ENCODE results near the gene KRTAP10-2. TPM values are rescaled to one million over a fixed set of nuclear protein-coding genes. Genes with fewer than 3 reads are reported as not detected.

Gene KRTAP10-2
- total RNA-seq, 1 donor from 2014 or later: not detected

DNA sequence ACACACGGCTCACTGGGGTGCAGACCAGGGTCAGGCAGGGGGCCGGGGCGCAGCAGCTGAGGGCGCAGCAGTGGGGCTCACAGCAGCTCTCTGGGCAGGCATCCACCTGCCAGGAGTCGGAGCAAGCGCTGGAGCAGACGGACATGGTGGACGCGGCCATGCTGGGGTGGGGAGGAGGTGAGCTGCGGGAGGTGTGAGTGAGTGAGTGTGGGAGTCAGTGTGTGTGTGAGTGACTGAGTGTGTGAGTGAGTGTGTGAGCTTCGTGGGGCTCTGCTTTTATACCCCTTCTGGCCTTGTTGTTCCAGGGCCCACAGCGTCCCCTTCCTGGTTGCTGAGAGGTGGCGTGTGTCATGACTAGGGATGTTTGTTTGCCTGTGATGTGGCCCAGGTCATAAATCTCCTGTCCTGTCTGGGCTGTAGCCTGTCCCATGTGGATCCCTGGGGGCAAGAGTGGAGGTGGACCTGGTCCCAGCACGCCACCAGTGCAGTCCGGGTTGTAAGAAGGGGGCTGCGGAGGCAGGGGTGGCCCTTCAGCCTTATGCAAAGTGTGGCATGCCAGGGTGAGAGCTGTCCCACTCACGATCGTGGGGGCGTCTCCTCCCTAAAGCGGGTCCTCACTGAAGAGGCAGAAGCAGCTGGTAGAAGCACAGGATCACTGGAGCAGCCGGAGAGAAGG is 11.2 kb downstream of the KRTAP10-2 start, which contains the start of gene KRTAP10-1:
Gene KRTAP10-1 (minus strand): TSS at position 205 of the 676 bp plus-strand sequence. CDS start 45 bp downstream, at position 160.
- no peak for DNase-seq (ENCODE audit: low read depth)

DNA sequence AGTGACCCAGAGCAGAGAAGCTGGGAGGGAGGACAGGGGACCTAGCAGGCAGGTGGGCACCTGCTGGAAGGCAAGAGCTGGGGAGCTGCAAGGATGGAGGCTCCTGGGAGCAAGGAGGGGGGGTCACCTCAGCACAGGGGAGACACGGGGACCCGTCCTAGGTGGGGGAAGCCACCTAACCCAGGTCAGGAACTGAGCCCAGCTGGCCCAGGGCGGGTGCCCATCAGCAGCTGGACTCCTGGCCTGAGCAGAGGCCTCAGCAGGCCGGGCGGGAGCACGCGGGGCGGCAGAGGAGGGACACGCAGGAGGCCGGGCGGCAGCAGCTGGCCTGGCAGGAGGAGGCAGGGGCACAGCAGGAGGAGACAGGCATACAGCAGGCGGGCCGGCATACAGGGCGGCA is 12.3 kb downstream of the KRTAP10-2 start:
- no peak for DNase-seq (ENCODE audit: low read depth)

GRCh38 chr21:44537930-44538911 is 13.1 kb downstream of the KRTAP10-2 start:
- DNase-seq (ENCODE audit: low read depth): no peak

DNA sequence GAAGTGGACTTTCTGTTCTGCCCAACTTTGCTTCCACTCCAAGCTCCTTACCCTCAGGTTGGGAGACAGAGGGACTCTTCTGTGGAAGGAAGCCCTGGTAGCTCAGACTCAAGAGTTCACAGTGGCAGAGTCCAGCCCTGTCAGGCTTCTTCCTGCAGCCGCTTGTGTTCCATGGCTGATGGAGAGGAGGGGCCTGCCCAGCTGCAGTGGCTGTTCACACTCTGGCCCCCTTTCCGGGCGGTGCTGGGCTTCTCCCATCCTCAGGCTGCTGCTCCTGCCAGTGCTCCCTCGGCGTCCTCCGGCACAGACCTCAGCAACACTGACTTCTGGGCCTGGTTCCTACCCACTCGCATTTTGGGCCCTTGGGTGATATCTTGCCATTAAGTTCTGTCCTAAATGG is 15.3 kb downstream of the KRTAP10-2 start:
- DNase-seq (ENCODE audit: low read depth): no peak

GRCh38 chr21:44534688-44535087 is 16.6 kb downstream of the KRTAP10-2 start:
- DNase-seq (ENCODE audit: low read depth): no peak

- no peak for DNase-seq (ENCODE audit: low read depth)
Measured at GRCh38 chr21:44533891-44534627, 17.2 kb downstream of the KRTAP10-2 start.

- DNase-seq (ENCODE audit: low read depth): no peak
Measured at GRCh38 chr21:44533121-44533890, 18.0 kb downstream of the KRTAP10-2 start.

DNA sequence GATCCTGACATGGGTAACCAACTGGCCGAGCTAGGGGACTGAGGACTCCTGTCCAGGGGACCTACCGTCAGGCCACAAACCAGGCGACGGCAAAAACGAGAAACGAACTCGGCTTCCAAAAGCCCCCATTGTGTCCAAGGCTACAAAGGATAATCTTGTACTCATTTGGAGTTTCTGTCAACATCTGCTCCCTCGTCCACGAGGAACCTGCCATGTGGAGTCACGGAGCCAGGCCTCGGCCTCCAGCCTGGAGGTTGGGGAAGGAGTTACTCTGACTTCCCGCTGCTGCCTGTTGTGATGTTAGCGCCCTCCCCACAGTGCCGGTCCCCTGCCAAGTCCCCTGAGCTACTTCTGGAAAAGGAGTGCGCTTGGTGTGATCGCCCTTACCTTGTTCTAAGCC is 18.6 kb downstream of the KRTAP10-2 start:
- DNase-seq (ENCODE audit: low read depth): no peak

DNA sequence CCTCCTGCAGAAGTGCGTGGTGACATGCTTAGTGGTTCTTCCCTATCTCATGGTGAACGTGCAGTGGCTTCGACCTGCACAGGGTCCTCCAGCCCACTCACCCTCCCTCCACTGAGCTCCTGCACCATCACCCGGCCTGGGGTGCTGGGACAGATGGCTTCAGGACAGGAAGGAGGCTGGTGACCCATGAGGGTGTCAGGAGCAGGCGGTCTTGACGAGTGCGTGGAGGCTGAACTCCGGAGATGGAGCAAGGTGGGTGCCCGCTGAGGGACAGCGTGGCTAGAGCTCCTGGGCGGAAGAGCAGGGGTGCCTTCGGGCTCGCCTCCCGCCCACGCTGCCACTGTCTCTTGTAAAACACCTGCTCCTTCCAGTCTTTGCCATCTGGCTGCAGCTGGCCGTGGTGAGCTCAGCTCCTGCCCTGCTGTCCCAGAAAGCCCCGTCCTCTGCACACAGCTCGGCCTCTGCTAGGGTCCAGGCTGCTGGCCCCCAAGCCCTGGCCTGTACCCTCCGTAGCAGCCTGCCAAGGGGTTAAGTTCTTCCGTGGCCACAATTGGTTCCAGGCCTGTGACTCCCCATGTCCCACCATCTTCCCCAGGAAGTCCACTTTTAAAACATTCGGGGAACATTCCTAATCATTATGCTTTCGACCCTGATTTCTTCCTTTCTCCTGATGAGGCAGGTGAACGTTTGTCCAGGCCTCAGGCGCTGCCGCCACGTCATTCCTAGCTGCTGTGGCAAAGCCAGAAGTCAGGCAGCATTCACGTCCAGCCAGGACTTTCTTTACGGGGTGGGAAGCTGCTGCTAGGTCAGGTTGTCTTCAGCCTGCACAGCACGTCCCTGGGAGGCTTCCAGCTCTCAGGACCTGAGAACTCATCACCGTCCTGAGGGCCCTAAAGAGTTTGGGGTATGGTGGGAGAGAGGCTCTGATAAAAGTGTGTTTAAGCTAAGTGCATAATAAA is 19.4 kb downstream of the KRTAP10-2 start:
- DNase-seq (ENCODE audit: low read depth): no peak

DNA sequence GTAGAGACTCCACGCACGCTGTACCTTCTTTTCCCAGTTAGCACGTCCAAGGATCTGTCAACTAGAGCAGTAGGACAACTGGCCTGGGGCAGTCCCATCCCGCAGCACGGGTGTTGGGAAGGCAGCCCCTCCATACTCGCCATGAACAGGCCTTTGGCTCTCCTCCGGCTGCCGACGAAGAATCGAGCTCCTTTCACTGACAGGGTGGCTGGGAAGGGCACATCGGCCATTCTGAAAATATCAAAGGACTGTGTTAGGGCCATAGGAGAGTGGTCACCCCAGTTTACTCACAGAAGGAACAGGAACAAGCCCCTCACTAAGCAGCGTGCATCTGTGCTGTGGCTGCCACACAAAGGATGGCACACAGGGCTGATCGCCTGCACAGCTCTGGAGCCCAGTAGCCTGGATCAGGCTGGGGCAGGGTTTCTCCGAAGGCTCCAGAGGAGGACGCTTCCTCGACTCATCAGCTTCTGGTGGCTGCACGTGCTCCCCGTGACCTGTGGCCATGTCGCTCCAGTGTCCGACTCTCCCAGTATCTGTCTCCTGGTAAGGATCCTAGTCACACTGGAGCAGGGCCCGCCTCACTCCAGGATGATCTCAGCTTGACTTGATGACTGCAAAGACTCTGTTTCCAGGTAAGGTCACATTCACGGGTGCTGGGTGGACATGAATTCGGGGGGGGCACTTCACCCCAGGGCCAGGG is 20.3 kb downstream of the KRTAP10-2 start:
- DNase-seq (ENCODE audit: low read depth): no peak

DNA sequence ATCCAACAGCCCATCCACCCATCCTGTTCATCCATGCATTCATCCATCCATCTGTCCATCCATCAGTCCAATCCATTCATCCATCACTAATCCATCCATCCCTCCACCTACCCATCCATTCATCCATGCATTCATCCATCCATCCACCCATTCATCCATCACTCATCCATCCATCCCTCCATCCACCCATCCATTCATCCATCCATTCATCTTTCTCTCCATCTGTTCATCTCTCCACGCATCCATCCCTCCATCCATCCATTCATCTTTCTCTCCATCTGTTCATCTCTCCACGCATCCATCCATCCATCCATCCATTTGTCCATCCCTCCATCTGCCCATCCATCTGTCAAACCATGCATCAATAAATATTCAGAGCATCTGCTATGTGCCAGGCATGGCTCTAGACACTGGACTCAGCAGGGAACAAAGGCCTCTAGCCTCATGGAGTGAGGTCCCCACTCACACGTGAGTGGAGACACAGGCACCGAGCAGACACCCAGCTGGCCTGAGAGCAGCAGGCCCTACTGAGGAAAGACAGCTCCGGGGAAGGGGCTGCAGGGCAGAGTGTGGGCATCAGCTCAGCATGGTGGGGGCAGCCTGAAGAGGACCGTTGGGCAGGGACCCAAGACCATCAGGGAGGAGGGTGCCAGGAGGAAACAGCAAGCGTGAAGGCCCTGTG is 20.9 kb downstream of the KRTAP10-2 start:
- no peak for DNase-seq (ENCODE audit: low read depth)

- no peak for DNase-seq (ENCODE audit: low read depth)
Measured at GRCh38 chr21:44529503-44530125, 21.7 kb downstream of the KRTAP10-2 start.

GRCh38 chr21:44529011-44529421 is 22.3 kb downstream of the KRTAP10-2 start:
- no peak for DNase-seq (ENCODE audit: low read depth)

- no peak for DNase-seq (ENCODE audit: low read depth)
Measured at GRCh38 chr21:44528634-44528995, 22.7 kb downstream of the KRTAP10-2 start.

DNA sequence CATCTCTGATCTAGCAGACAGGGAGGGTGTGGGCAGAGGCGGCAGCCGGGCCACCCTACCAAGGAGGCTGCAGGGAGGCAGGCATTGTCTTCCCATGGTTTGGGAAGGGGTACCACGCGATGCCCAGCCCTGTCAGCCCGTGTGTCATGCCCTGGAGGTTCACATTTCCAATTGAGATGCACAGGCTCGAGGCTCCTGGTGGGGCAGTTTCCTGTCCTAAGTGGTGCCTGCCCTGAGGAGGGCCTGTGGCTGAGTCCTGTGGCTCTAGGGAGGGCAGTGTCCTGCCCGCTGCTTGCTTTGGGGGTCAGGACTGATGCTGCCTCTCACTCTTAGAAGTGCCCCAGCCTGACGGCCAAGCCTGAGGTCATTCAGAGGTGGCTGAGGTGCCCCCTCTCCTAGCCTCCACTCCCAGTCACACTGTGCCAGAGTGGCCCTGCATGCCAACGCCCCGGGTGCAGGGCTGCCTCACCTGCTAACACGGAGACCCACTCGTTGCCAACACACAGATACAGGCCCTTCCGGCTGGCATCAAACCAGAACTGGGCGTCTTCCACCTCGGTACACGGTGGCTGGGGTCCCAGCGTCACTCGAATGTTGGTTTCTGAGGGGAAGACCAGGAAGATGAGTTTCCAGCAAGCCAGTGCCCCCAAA is 23.2 kb downstream of the KRTAP10-2 start:
- DNase-seq (ENCODE audit: low read depth): no peak

- no peak for DNase-seq (ENCODE audit: low read depth)
Measured at GRCh38 chr21:44527156-44527982, 23.9 kb downstream of the KRTAP10-2 start.

Data from renal cortical epithelial cell (primary cell).